ENCODE data around the gene GAB4.

GAB4 gene

DNA sequence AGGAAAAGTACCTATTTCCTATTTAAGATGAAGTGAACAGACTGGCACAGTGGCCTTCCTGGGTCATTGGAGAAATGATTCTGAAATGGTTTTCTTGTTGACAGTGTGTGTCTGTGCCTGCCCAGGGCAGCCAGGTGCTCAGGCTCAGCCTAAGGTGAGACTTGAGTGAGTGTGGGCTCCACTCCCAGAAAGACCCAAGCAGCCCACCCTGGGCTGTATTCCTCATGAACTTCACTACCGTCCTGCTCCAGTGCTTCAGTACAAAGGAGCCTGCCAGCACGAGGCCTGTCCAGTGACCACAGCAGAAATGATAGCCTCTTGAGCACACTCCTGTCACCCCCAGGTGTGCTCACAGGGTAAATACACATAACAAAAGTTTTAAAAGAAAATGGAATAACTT is 49.5 kb downstream of the GAB4 start:
- Histone ChIP-seq H3K4me1 (no peaks in the 10 kb centered on the region), H3K9me3 (no peaks in the 10 kb centered on the region), H3K36me3 (no peaks in the 10 kb centered on the region), H3K27ac (no peak overlapping the region), H3K4me3 (no peak overlapping the region), H3K27me3 (no peaks in the 10 kb centered on the region)
- TF ChIP-seq, protein P1, sequence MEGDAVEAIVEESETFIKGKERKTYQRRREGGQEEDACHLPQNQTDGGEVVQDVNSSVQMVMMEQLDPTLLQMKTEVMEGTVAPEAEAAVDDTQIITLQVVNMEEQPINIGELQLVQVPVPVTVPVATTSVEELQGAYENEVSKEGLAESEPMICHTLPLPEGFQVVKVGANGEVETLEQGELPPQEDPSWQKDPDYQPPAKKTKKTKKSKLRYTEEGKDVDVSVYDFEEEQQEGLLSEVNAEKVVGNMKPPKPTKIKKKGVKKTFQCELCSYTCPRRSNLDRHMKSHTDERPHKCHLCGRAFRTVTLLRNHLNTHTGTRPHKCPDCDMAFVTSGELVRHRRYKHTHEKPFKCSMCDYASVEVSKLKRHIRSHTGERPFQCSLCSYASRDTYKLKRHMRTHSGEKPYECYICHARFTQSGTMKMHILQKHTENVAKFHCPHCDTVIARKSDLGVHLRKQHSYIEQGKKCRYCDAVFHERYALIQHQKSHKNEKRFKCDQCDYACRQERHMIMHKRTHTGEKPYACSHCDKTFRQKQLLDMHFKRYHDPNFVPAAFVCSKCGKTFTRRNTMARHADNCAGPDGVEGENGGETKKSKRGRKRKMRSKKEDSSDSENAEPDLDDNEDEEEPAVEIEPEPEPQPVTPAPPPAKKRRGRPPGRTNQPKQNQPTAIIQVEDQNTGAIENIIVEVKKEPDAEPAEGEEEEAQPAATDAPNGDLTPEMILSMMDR (IDR thresholded peaks at IDR 0.05) = no peak
- no peak for DNase-seq
- intact Hi-C loops (cut with DNase I; ENCODE audit: low total_unique reads) = no loop called here

DNA sequence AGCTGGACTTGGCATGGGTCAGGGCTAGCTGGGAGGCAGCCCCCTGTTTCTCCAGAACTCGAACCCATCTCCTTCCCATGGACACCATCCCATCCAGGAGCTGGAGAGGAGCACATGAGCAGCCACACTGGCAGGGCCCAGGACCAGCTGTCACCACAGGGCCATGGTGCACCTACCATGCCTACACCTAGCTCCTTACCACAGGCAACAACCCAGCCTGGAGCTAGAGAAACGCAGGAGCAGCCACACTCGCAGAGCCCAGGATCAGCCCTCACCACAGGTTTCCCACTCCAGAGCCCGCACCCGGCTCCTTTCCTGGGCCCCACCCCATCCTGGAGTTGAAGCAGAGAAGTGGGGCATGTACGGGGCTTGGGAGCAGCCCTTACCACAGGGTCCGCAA is 50.2 kb downstream of the GAB4 start:
- intact Hi-C loops (cut with DNase I; ENCODE audit: low total_unique reads) = no loop called here
- Histone ChIP-seq H3K27ac (no peak overlapping the region), H3K36me3 (no peaks in the 10 kb centered on the region), H3K4me3 (no peak overlapping the region), H3K27me3 (no peaks in the 10 kb centered on the region), H3K9me3 (no peaks in the 10 kb centered on the region), H3K4me1 (no peaks in the 10 kb centered on the region)
- no peak for DNase-seq
- TF ChIP-seq, protein P1 (IDR thresholded peaks at IDR 0.05) = no peak

DNA sequence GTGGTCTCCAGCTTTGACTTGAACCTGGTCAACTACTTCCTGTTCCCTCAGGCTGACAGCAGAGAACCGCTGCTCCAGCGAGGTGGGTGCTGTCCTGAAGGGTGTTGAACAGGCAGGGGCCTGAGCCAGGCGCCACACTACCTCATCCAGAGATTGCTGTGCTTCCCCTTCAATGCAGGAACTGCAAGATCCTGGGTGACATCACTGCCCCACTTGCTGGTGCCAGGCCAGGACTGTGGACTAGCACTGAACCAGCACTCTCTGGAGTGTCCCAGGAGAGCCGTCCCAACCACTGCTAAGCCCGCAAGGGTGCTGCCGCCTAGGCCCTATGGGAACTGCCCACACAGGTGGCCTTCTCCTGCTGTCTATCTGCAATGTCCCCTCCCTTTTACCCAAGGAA is 51.7 kb downstream of the GAB4 start:
- no peaks in the 10 kb centered on the region for H3K9me3 ChIP-seq
- DNase-seq = no peak
- no peaks in the 10 kb centered on the region for H3K27me3 ChIP-seq
- H3K4me3 ChIP-seq = no peak overlapping the region
- intact Hi-C loops (cut with DNase I; ENCODE audit: low total_unique reads) = no loop called here
- no peak overlapping the region for H3K27ac ChIP-seq
- H3K4me1 ChIP-seq = no peaks in the 10 kb centered on the region
- H3K36me3 ChIP-seq = no peaks in the 10 kb centered on the region
- TF ChIP-seq, protein P1 (IDR thresholded peaks at IDR 0.05) = no peak

DNA sequence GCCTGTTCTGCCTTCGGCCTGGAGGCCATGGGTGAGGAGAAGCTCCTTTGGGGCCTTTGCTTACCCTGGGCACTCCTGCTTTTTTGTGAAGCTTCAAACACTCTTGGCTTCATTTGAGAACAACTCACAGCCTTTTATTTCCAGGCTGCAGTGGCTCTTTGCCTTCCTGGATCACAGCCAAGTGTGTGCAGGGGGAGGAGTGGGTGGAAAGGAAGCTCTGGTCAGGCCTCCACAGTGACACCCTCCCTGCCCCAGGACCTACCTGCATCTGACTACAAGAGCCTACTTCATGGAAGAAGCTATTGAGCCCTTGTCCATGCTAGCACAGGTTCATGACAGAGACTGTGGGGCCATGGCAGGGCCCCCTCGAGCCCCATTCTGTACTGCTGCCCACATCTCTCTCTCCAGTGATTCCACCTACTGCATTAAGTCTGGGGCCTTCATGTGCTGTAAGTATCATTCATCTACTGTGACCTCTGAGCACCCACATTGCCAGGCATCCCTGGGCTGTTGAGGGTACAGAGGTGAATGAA is 52.3 kb downstream of the GAB4 start:
- Histone ChIP-seq H3K36me3 (no peaks in the 10 kb centered on the region), H3K4me3 (no peak overlapping the region), H3K9me3 (no peaks in the 10 kb centered on the region), H3K4me1 (no peaks in the 10 kb centered on the region), H3K27me3 (no peaks in the 10 kb centered on the region), H3K27ac (no peak overlapping the region)
- intact Hi-C loops (cut with DNase I; ENCODE audit: low total_unique reads) = no loop called here
- TF ChIP-seq, protein P1 (IDR thresholded peaks at IDR 0.05) = no peak
- DNase-seq = no peak

DNA sequence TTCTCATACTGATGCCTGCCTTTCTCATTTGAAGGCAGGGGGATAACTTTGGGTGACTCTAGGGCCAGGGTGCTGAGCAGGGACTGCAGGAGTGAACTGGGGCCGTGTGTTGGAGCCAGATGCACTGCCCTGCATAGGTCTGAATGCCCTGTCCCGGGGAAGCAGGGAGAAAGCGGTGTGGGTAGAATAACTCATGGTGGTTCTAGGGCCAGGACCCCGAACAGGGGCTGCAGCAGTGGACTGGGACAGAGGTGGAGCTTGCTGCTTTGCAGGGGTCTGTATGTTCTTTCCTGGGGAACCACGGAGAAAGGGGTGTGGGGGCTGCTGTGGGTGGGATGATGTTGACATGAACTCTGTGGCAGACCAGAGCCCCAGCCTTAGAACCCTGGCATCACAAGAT is 52.9 kb downstream of the GAB4 start:
- no peak for DNase-seq
- Histone ChIP-seq H3K9me3 (no peaks in the 10 kb centered on the region), H3K27ac (no peak overlapping the region), H3K4me3 (no peak overlapping the region), H3K36me3 (no peaks in the 10 kb centered on the region), H3K27me3 (no peaks in the 10 kb centered on the region), H3K4me1 (no peaks in the 10 kb centered on the region)
- intact Hi-C loops (cut with DNase I; ENCODE audit: low total_unique reads) = no loop called here
- TF ChIP-seq, protein P1 (IDR thresholded peaks at IDR 0.05) = no peak

DNA sequence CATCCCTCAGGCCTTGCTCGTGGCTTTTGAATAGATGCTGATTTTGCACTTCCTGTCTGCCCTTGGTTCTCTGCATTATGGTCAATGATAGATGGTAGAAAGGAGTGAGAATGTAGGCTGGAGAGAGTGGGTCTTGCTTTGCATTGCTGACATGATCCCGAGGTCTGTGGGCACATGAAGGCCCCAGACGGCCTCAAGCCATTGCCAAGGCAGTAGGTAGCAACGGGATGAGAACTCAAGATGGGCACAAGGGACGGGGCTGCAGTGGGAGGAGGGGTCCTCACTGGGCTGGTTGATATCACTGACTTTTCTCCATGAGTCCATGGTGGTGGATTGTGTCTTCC is 54.0 kb downstream of the GAB4 start:
- Histone ChIP-seq H3K9me3 (no peaks in the 10 kb centered on the region), H3K36me3 (no peaks in the 10 kb centered on the region), H3K27ac (no peak overlapping the region), H3K27me3 (no peaks in the 10 kb centered on the region), H3K4me1 (no peaks in the 10 kb centered on the region), H3K4me3 (no peak overlapping the region)
- DNase-seq = no peak
- TF ChIP-seq, protein P1 (IDR thresholded peaks at IDR 0.05) = no peak
- intact Hi-C loops (cut with DNase I; ENCODE audit: low total_unique reads) = no loop called here
